Measurements from ENCODE around the gene RNF121.

The RNF121 gene

DNA sequence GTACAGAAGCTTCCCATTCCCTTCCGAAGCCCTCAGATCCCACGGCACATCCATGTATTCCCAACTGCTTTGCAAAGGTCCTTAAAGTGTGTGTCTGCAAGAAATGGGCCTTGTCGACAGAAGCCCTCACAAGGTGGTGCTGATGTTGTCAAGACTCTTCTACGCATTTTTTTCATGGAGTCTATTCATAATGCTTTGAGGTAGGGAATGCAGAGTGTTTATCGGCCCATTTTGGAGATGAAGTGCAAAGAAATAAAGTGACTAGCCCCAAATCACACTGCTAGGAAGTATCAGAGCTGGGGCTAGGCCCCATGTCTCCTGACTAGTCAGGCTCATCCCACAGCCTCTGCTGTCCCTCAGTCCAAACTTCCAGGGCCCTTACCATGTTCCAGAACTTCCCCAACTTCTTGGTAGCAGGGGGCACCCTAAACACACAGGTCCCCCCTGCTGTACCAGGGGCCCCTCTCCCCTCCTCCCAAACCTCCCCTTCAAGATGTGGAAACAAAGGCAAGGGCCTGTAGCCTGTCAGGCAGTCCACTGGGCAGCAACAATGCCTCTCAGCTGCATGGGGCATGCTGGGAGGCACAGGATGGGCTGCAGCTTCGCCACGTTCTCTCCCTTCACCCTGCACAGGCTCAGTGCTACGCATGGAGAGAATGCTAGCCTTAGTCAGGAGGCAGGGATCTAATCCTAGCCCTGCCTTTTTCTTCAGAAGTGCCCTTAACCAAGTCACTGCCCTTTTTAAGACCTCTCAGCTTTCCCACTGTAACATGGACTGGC is 77.7 kb downstream of the RNF121 start:
- DNase-seq = no peak

DNA sequence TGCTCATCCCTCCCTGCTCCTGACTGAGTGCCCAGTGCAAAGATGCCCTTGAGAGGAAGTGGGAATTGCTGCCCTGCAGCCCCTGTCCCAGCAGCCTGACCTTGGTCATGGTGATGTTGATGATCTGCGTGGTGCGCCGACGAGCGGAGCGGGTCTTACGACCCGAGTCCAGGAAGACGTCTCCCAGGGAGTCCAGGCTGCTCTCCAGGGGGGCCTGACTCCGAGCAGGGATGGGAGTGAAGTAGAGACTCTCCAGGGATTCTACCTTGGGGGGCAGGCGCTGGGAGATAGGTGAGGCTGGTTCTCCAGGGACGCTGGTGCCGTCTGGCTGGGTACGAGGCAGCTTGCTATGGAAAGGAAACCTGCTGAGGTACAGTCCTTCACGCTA is 78.2 kb downstream of the RNF121 start:
- no peak for DNase-seq

DNA sequence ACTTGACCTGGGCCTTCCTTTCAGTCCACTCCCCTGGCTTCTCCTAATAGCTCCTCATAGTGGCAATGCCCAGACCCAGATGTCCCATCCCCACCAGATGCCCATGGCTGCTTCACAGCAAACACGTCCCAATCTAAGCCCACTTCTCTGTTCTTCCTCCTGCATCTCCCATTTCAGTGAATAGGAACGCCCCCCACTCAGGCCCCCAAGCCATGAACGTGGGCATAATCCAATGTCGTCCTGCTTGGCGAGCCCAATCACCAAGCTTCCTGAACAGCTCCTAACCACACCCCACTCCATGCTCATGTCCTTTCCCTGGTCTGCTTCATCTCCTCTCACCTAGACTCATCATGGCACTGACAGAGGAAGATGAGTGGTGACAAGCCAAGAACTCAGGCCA is 78.7 kb downstream of the RNF121 start:
- DNase-seq = no peak

DNA sequence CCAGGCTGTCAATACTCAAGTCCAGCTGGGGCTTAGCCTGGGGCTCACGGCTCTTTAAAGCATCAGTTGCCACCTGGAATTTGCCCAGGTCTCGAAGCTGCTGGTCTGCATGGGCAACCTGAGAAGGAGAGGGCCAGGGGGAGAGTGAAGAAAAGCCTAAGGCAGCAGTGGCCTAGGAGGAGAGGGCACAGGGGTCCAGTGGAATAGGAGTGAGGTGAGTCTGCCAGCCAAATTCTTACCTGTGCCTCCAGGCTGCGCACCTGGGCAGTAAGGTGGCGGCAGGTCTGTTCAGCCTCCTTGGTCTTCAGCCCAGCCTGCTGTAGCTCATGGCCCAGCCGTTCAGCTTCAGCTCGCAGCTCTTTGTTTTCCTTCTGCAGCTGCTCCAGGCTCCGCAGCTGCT is 79.9 kb downstream of the RNF121 start:
- DNase-seq = no peak

DNA sequence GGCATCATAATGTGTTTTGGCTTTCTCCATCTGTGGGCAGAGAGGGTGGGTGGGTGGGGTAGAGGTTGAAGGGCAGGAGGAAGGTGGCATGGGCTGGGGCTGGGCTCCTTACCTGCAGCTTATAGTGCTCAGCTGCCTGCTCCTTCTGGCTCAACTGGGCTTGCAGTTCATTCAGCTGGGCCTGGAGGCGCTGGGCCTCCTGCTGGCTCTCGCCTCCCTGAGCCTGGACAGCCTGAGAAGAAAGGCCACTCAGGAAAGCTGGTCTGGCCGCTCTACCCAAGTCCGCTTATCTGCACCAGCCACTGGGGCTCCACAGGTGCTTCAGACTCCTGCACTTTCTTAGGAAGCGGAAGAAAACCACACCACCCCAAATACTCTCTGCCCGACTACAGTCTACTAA is 80.3 kb downstream of the RNF121 start:
- DNase-seq = no peak

DNA sequence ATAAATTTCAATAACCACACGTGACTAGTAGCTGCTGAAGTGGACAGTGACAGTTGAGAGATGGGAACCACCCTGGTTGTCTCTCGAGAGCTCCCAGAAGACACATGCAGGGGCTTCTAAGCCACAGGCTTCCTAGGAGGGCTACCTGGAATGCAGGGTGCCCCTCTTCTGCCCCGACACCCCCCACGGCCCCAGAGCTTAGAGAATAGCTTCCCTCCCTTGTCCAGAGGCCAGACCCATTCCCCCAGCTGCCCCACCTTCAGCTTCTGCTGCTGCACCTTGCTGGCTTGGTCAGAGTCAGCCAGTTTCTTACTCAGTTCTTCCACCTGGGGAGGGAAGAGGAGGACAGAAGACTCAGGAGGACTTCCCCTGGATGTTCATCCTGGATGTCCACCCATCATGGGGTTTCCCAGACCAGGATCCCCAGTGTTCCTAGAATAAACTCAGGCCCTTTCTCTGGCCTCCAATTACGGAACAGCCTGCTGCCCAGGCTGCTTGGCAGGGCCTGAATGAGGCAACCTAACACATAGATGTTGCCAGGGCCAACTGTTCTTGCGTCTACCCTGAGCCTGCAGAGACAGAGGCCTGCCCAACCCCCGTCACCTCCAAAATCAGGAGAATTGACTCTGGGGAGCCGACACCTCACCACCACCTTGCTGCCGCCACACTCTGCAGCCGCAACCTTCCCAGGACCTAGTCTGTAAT is 81.8 kb downstream of the RNF121 start:
- no peak for DNase-seq

DNA sequence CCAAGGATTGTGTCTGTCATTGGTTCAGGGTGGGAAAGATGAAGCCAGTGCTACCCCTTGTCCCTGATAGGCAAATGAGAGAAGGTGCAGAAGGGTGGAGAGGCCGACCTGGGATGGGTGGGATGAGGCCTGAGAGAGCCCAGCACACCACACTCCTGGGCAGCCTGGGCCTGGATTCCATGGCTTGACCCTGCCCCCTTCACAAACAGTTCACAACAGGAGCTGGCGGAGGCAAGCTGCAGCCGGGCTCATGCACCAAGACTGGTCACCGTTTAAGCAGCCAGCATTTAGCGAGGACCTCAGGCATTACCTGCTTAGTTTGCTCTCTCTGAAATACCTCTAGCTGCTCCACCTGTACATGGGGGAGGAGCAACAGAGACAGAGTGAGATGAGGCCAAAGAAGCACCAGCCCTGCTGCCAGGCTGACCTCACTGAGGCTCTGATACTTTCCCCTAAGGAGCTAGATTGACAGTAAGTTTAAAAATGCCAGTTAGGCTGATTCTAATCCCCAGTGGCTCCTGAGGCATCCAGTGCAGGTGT is 83.3 kb downstream of the RNF121 start:
- DNase-seq = no peak

DNA sequence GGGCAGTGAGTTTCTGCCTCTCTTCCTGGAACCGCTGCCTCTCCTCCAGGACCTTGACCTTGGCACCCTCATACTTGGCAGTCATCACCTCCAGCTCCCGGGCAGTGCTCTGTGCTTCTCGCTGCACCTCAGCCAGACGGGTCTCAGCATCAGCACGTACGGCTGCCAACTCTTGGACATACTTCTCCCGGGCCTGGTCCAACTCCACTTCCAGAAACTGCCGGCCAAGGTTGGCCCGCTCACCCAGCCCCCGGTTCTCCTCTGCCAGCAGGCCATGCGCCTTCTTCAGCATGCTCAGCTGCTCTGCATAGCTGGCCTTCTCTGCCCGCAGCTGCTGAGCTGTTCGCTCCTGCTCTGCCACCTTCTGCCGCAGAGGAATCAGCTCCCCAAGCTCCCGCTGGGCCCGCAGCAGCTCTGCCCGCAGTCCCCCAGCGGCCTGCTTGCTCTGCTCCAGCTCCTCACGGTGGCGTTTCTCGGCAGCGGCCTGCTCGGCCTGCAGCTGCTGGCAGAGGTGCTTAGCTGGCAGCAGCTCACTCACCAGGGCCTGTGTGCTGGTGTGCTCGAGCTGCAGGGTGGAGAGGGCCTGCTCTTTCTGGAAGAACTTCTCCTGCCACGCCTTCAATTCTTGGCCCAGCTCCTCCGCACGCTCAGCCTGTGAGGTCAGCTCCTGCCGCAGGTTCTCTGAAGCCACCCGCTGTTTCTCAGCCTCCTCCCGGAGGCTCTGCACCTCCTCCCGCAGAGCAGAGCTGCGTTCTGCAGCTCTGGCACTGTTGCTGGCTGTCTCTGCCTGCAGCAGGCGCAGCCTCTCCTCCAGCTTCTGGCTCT is 84.3 kb downstream of the RNF121 start:
- no peak for DNase-seq

DNA sequence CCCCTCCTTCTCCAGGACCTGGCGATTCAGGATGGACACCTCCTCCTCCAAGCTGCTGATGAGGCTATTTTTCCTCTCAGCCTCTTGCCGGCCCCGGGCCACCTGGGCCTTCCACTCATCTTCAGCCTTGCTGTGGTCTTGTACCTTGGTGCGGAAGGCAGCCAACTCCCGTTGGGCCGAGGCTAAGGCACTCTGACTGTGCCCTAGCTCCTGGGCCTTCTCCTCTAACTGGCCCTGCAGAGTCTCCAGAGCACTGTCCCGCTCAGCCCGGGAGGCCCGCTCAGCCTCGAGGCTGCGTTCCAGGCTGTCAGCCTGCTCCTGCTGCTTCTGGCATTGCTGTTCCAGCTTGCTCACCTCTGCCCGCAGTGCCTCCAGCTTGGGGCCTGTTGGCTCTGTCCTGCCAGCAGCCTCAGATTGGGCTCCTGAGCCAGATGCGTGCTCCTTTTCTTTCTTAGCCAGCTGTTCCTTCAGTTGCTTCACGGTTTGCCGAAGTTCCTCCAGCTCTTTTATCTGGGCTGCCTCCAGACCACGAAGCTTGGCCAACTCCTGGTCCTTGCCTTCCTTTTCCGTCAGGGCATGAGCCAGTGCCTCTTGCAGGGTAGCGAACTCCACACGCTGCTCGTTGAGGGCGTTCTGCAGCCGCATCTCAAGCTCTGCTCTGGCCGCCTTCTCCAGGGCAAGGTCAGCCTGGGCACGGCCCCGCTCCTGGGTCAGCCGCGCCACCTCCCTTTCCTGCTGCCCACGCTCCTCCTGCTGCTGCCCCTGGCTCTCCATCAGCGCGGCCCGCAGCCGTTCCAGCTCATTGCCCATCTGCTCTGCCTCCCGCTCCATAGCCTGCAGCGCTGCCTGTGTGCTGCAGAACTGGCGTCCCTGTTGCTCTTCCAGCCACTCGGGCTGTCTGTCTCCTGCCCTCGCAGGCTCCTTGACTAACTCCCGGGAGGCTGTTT is 85.2 kb downstream of the RNF121 start:
- no peak for DNase-seq

DNA sequence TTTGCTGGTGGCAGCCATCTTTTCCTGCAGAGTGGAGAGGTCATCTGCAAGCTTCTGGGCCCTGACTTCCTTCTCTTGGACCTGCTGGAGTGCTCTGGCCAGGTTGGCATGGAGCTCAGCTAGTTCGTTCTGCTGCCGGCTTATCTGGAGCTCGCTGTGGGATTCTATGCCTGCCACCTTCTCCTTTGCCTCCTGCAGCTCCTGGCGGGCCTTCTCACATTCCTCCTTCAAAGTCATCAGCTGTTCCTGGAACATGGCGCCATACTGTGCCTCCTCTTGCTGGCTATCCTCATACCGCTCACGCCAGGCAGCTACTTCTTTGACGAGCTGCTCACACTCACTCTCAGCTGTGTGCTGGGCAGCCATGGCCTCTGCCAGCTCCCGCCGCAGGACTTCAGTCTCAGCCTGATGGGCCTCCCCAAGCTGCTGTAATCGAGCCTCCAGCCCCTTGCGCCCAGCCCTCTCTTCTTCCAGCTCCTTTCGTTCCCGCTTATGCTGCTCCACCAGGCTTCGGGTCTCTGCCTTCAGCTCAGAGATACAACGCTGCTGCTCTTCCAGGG is 86.0 kb downstream of the RNF121 start:
- no peak for DNase-seq

DNA sequence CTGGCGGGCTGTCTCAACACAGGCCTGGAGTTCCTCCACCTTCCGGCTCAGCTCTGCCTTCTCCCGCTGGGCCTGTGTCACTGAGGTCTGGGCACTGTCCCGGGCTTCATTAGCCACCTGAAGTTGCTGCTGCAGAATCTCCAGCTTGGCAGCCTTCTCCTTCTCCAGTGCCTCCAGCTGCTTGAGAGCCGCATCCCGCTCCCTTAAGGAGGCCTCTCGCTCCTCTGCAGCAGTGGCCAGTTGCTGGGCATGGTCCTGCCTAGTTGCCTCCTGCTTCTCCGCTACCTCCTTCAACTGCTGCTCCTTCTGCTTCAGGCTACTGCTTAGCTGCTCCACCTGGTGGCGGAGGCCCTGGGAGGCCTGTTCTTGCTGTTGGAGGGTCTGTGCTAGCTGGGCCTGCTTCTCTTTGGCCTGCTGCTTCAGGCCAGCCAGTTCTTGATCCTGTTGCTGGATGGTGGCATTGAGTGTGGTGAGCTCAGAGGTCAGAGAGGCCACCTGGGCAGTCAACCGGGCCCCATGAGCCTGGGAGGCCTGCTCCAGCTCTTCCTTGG is 86.7 kb downstream of the RNF121 start:
- no peak for DNase-seq

DNA sequence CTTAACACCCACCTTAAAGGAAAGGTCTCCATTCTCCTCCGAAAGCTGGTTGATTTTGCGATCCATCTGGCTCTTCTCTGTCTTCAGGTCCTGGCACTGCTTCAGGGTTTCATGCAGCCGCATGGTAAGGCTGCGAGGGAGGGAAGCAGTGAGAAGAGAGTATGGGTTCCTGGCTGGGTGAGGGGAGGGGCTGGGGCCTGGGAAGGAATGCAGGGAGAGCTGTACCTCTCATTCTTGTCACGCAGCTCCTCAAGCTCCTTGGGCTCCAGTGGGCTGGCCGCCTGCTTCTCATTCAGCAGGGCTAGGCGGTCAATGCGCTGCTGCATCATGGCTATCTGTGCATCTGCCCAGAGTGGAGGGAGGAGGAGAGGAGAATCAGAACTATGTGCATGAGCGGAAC is 89.3 kb downstream of the RNF121 start:
- DNase-seq = no peak

DNA sequence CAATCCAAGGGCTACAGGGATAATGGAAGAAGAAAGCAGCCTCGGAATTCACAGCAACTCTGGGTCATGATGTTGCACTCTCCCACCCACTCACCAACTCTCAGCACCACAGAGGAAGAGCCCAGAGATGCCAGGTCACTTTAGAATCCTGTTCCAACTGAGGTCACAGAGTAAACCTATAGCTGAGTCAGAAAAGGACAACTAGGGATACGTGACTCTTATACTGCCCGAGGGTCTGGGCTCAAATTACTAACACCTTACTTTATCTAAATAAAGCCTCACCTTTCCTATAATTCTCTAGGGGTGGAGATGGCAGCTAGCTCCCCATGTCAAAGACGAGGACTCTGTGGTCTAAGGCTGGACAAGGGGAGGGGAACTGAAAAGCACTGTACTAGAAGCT is 94.5 kb downstream of the RNF121 start:
- DNase-seq = no peak

DNA sequence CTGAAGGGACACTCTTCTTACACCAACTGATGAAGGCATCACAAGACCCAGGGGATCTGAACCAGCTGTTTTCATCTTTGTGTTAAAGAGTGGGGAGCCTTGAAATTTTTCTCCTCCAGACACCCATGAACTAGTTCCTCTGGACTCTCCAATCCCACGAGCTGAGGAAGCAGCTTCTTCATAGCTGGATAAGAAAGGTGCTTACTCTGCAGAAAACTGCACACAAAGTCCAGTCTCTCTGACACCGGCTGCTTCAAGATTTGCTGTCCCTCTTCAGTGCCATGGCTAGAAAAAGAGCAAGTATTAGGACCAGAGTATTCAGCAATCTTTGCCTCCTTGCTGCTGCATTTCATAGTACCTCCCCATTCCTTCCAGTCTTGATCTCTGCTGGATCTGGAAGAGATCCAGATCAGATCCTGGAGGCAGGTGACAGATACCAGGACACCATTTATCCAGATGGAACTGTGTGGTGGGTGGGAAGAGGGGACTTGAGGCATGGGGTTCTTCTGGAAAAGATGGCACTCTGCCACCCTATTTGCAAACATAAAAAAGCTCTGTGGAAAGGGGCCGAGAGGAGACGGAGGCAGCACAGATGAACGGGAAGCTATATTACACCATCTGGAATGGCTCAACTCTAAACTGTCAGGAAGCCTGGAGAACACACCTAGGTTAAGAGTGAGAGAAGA is 95.4 kb downstream of the RNF121 start:
- no peak for DNase-seq

DNA sequence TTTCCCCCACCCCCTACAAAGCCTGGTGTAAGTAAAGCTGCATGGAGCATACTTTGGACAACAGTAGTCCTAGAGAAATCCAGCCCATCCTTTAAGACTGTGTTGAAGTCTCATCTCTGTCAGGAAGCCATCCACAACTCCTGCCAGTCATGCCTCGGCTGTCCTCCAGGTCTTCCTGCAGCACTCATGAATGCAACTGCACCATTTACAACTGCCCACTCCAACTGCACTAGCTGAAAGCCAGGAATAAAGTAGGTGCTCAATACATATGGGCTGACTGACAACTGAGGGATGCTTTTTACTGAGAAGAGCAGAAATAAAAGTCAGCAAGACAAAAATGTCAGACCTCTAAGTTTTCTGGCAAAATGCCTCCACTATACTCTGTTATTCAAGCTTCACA is 97.2 kb downstream of the RNF121 start:
- DNase-seq = no peak

DNA sequence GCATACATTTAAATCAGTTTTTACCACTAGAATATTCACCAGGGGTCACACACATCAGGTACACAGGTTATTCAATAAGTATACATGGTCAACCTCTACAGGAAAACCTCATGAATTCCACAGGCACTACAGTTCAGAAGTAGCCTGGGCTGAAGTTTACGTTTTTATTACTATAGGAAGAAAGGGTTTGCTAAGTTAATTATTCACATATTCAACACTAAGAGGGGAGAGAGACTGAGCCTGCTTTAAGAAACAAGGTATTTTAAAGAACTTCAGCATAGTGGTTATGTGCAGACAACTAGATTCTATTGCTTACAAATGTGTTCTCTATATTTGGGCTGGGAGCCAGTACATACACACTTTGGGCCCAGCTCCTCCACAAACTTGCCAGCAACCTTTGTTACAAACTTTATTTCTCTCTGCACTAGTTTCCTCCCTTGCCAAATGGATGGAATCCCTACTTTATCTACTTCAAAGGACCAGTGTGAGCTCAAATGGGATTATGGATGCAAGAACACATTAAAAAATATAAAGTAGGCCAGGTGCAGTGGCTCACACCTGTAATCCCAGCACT is 101.7 kb downstream of the RNF121 start:
- DNase-seq = no peak

DNA sequence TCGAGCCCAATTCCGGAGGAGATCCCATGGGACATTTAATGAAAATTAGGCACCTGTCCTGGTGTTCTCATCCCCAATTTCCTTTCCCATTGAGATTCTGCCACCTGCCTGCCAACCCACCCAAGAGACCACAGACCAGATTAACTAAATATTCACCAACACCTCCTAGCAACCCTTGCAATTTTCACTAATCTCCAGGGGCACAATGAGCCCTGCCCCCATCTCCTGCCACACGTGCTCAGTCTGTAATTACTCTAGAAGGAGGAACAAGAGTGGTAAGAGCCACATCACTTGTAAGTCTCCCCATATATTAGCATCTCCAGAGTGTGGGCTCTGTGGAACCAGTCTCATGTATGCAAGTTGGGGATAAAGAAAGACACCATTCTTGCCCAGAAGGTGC is 107.8 kb downstream of the RNF121 start:
- DNase-seq = no peak

DNA sequence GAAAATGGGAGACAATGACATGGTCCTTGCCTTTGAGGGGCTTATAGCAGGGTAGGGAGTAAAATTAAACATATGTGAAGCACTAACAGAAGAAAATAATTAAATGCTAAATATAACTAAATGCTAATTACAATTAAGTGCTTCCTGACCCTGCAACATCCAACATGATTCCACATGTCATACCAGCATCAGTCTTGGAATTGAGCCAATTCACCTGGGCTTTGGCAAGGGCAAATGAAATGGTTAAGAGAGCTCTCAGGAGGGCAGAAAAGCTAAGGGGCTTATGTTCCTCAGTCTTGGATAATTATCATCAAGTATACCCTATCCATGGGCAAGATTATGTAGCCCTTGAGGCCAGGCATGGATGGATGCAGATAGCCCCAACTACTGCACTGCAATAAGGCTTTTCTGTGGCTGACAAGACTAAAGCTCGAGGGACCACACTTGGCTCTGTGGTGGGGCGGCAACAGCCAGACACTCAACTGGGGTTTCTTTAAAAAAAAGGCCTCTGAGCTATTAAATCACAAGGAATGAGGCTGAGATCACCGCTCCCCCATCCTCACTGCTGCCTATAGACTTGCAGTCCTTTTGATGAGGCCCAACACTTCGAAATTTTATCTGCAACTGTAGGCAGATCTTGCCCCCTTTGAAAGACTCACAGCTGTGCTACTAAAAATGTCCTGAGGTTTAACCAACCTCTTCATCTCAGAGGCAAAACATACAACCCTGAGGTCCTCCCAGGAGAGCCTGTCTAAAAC is 108.9 kb downstream of the RNF121 start:
- no peak for DNase-seq

DNA sequence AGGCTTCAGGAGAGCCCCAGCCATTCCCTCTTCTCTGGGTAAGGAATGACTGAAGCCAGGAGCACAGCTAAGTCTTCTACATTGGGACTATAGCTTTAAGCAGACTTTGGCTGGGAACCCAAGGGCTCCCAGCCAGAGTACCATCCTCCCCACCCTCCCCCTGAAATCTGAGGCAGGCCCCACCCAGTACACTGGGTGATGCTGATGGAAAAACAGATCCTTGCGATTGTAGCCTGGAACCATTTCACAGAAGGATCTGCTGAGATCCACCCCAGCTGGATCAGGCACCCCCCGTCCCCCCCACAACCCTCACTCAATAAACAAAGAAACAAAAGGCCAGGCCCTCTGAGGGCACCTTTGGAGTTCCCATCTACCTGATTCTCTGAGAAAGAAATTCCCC is 109.6 kb downstream of the RNF121 start:
- DNase-seq = no peak

Measured in cortex of kidney (tissue), 1 donor.